SU-DHL-6 (cell line): Measurements from ENCODE around the gene YKT6.
"Not testable (repeated sequence)": the region's sequence is repeated elsewhere in the genome, so short reads cannot be mapped to it uniquely, and the experiment has no call there.

Experiments
- H2AFZ ChIP-seq: fragments of 200-600 bp; sonication (generic); 2 replicates; pipeline ENCODE4 v1.6.1; 2014; ENCODE audit warnings: low read depth, mild to moderate bottlenecking, moderate library complexity, mixed read lengths, antibody characterized with exemption, low read length; ENCODE audit not compliant: severe bottlenecking
- H3F3A ChIP-seq: fragments of 200-600 bp; shearing (Covaris generic); 2 replicates; pipeline ENCODE4 v1.6.0; 2016; ENCODE audit warnings: antibody characterized with exemption, mild to moderate bottlenecking; ENCODE audit not compliant: insufficient read depth
- H3K27ac ChIP-seq: fragments of 200-600 bp; sonication (generic); 2 replicates; pipeline ENCODE4 v1.5.1; 2016; ENCODE audit warnings: low read depth, mild to moderate bottlenecking, low read length, moderate library complexity, mixed read lengths
- H3K27me3 ChIP-seq: fragments of 200-600 bp; sonication (generic), shearing (Covaris generic); 2 replicates; pipeline ENCODE4 v1.6.0; 2014; ENCODE audit warnings: mild to moderate bottlenecking, low read length
- H3K36me3 ChIP-seq: fragments of 200-600 bp; sonication (generic); 2 replicates; pipeline ENCODE4 v1.6.1; 2014; ENCODE audit warnings: mild to moderate bottlenecking, low read length, mixed read lengths
- H3K4me2 ChIP-seq: fragments of 300-600, 200-600 bp; shearing (Covaris generic), sonication (generic); 2 replicates; pipeline ENCODE4 v1.6.0; 2014; ENCODE audit warnings: low read length, low read depth, mild to moderate bottlenecking; ENCODE audit not compliant: poor library complexity, severe bottlenecking
- H3K4me3 ChIP-seq: fragments of 200-600 bp; sonication (generic); 2 replicates; pipeline ENCODE4 v1.5.1; 2014; ENCODE audit warnings: antibody characterized with exemption, low read length, mild to moderate bottlenecking, mixed read lengths; ENCODE audit not compliant: insufficient read depth, poor library complexity, severe bottlenecking
- H3K79me2 ChIP-seq: fragments of 200-600 bp; sonication (generic); 2 replicates; pipeline ENCODE4 v1.6.1; 2014; ENCODE audit warnings: mild to moderate bottlenecking, low read length, moderate library complexity; ENCODE audit not compliant: insufficient read depth
- H3K9ac ChIP-seq: fragments of 200-600 bp; sonication (generic); 2 replicates; pipeline ENCODE4 v1.7.0; 2014; ENCODE audit warnings: mild to moderate bottlenecking, low read length
- H3K9me2 ChIP-seq: fragments of 200-600 bp; sonication (generic); replicated peaks from 2 replicates; pipeline ENCODE4 v1.6.1; 2014; ENCODE audit warnings: low read length; ENCODE audit not compliant: insufficient read depth
- H3K9me3 ChIP-seq: fragments of 200-600 bp; sonication (generic); 2 replicates; pipeline ENCODE4 v1.6.1; 2014; ENCODE audit warnings: low read length, mixed read lengths; ENCODE audit not compliant: insufficient read depth
- H4K20me1 ChIP-seq: fragments of 200-600 bp; sonication (generic); 2 replicates; pipeline ENCODE4 v1.6.1; 2014; ENCODE audit warnings: low read depth, mild to moderate bottlenecking, antibody characterized with exemption, low read length, moderate library complexity, mixed read lengths
- EZH2phosphoT487 ChIP-seq: fragments of 200-600 bp; sonication (generic), shearing (Covaris generic); conservative IDR thresholded peaks from 2 replicates; pipeline ENCODE4 v1.6.1; 2018; ENCODE audit warnings: mild to moderate bottlenecking, antibody characterized with exemption, low read length, moderate library complexity, mixed read lengths
- TF ChIP-seq, protein P1 (sequence below): fragments of 200-600 bp; sonication (generic); IDR thresholded peaks from one replicate; pipeline ENCODE4 v1.5.1; 2017; ENCODE audit warnings: antibody characterized with exemption, mild to moderate bottlenecking, low read length, moderate library complexity; ENCODE audit not compliant: insufficient read depth, poor library complexity, severe bottlenecking

Gene YKT6

DNA sequence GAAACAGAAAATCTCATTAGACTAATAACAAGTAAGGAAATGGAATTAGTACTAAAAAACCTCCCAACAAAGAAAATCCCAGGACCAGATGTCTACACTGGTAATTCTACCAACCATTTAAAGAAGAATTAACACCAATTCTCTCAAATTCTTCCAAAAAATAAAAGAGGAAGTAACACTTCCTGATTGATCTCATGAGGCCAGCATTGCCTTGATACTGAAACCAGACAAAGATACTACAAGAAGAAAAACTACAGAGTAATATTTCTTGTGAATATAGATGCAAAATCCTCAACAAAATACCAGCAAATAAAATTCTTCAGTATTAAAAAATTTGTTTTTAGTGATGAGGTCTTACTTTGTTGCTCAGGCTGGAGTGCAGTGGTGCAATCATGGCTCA lies 32.9 kb upstream of the YKT6 start:
- H3K4me2 ChIP-seq = no peak overlapping the region
- H3K9ac ChIP-seq = no peak overlapping the region
- H3K27me3 ChIP-seq = 0 out of 2 replicates have a peak, but pooled peaks cover under 1% of the 10 kb centered on the region
- no peaks in the 10 kb centered on the region for H3K9me3 ChIP-seq
- no peak overlapping the region for H3K4me3 ChIP-seq
- H4K20me1 ChIP-seq = no peaks in the 10 kb centered on the region
- H2AFZ ChIP-seq = no peak overlapping the region
- no peaks in the 10 kb centered on the region for H3K9me2 ChIP-seq
- no peaks in the 10 kb centered on the region for H3K79me2 ChIP-seq
- no peak for TF ChIP-seq EZH2phosphoT487
- TF ChIP-seq, protein P1, sequence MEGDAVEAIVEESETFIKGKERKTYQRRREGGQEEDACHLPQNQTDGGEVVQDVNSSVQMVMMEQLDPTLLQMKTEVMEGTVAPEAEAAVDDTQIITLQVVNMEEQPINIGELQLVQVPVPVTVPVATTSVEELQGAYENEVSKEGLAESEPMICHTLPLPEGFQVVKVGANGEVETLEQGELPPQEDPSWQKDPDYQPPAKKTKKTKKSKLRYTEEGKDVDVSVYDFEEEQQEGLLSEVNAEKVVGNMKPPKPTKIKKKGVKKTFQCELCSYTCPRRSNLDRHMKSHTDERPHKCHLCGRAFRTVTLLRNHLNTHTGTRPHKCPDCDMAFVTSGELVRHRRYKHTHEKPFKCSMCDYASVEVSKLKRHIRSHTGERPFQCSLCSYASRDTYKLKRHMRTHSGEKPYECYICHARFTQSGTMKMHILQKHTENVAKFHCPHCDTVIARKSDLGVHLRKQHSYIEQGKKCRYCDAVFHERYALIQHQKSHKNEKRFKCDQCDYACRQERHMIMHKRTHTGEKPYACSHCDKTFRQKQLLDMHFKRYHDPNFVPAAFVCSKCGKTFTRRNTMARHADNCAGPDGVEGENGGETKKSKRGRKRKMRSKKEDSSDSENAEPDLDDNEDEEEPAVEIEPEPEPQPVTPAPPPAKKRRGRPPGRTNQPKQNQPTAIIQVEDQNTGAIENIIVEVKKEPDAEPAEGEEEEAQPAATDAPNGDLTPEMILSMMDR = no peak
- H3F3A ChIP-seq = no peaks in the 10 kb centered on the region
- no peaks in the 10 kb centered on the region for H3K36me3 ChIP-seq
- H3K27ac ChIP-seq = no peak overlapping the region

DNA sequence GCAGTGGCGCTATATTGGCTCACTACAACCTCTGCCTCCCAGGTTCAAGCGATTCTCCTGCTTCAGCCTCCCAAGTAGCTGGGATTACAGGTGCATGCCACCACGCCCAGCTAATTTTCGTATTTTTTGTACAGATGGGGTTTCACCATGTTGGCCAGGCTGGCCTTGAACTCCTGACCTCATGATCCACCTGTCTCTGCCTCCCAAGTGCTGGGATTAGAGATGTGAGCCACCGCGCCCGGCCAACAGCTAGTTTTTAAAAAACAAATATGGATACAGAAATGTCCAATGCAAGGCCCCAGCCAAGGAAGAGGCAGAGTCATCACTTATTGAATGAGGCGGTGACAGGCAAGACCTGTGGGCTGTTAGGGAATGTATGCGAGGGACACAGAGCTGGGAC lies 28.9 kb upstream of the YKT6 start:
- not testable (repeated sequence) for H3K27me3 ChIP-seq, H4K20me1 ChIP-seq, H2AFZ ChIP-seq, H3K36me3 ChIP-seq, H3F3A ChIP-seq, H3K79me2 ChIP-seq, H3K4me3 ChIP-seq, H3K9ac ChIP-seq, H3K9me3 ChIP-seq, H3K9me2 ChIP-seq, H3K27ac ChIP-seq, H3K4me2 ChIP-seq

DNA sequence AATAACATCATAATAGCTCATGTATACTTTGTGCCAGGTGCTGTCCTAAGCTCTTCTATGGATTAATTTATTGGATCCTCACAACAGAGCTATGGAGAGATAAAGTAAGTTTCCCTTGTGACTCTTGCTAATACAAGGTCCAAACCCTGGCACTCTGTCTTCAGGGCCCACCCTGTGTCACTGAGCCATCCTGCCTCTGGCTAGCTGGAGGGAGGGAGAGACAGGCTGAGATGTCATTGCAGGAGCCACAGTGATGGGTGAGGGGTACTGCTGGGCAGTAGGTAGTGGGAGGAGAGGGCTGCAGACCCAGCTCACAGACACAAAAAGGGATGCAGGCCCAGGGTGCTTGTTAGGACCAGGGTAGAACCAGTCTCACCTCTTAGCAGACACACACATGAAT lies 28.4 kb upstream of the YKT6 start:
- no peaks in the 10 kb centered on the region for H3F3A ChIP-seq
- no peak overlapping the region for H3K9ac ChIP-seq
- no peak overlapping the region for H2AFZ ChIP-seq
- no peaks in the 10 kb centered on the region for H3K79me2 ChIP-seq
- no peaks in the 10 kb centered on the region for H3K36me3 ChIP-seq
- TF ChIP-seq EZH2phosphoT487 = no peak
- TF ChIP-seq, protein P1 = no peak
- H3K4me2 ChIP-seq = no peak overlapping the region
- H3K9me2 ChIP-seq = no peaks in the 10 kb centered on the region
- H3K4me3 ChIP-seq = no peak overlapping the region
- no peaks in the 10 kb centered on the region for H4K20me1 ChIP-seq
- no peaks in the 10 kb centered on the region for H3K9me3 ChIP-seq
- no peak overlapping the region for H3K27ac ChIP-seq
- H3K27me3 ChIP-seq = 0 out of 2 replicates have a peak, but pooled peaks cover 3% of the 10 kb centered on the region

DNA sequence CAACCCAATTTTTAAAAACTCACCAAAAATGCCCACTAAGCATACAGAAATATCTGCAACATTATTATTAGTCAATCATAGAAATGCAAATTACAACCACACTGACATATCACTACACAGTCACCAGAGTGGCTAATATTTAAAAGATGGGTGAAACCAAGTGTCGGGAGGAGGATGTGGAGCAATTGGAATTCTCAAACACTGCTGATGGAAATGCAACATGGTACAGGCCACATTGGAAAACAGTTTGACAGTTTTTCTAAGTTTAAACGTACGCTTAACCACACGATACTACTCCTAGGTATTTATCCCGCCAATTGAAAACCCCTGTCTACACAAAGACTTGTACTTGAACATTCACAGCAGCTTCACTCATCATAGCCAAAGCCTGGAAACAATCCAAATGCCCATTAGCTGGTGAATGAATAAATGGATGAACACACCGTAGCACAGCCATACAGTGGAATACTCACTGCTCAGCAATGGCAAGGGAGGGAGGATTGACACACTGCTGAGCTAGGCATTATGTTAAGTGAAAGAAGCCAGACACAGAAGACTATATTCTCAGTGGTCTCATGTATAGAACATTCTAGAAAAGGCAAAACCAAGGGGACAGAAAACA lies 27.9 kb upstream of the YKT6 start:
- Histone ChIP-seq H3K9me2 (no peaks in the 10 kb centered on the region), H3K9ac (no peak overlapping the region), H4K20me1 (no peaks in the 10 kb centered on the region), H3K79me2 (no peaks in the 10 kb centered on the region), H2AFZ (no peak overlapping the region), H3K4me3 (no peak overlapping the region), H3K9me3 (no peaks in the 10 kb centered on the region), H3K27ac (no peak overlapping the region), H3F3A (no peaks in the 10 kb centered on the region), H3K4me2 (no peak overlapping the region), H3K27me3 (0 out of 2 replicates have a peak, but pooled peaks cover 3% of the 10 kb centered on the region), H3K36me3 (no peaks in the 10 kb centered on the region)
- TF ChIP-seq EZH2phosphoT487 = no peak
- TF ChIP-seq, protein P1 = no peak
